GM18870 (cell line): ENCODE results near the gene PSMB7.

ENCODE experiments used
- ATAC-seq: cut with Tn5 transposase; IDR thresholded peaks from one replicate; pipeline ENCODE4 v1.9.1; 2021; ENCODE audit warnings: moderate library complexity; ENCODE audit not compliant: unreplicated experiment

The PSMB7 gene

DNA sequence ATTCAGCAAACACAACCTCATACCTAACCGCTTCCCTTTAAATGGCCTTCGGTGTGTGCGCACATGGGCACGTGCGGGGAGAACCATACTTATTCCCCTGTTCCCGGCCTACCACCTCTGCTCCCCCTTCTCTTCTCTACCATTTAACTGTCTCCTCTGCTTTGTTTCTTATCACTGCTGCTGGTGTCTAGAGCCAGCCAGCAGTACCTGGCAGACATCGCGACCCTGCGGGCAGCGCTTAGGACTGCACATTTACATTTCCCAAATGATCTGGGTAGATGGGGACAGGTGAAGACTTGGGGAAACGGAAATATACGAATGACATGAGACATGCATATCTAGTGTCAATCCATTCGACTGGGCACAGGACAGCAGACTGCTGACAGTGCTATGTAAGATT is 56.6 kb downstream of the PSMB7 start:
- ATAC-seq, result no peak

- ATAC-seq, result no peak
Observed at GRCh38 chr9:124357721-124358361, 57.4 kb downstream of the PSMB7 start.

GRCh38 chr9:124356745-124357390 is 58.4 kb downstream of the PSMB7 start:
- ATAC-seq, result no peak

GRCh38 chr9:124355941-124356744 is 59.1 kb downstream of the PSMB7 start:
- ATAC-seq, result no peak

- no peak for ATAC-seq
Observed at GRCh38 chr9:124355039-124355940, 60.0 kb downstream of the PSMB7 start.

GRCh38 chr9:124354346-124355038 is 60.8 kb downstream of the PSMB7 start:
- no peak for ATAC-seq

- no peak for ATAC-seq
Observed at GRCh38 chr9:124353811-124354274, 61.4 kb downstream of the PSMB7 start.

DNA sequence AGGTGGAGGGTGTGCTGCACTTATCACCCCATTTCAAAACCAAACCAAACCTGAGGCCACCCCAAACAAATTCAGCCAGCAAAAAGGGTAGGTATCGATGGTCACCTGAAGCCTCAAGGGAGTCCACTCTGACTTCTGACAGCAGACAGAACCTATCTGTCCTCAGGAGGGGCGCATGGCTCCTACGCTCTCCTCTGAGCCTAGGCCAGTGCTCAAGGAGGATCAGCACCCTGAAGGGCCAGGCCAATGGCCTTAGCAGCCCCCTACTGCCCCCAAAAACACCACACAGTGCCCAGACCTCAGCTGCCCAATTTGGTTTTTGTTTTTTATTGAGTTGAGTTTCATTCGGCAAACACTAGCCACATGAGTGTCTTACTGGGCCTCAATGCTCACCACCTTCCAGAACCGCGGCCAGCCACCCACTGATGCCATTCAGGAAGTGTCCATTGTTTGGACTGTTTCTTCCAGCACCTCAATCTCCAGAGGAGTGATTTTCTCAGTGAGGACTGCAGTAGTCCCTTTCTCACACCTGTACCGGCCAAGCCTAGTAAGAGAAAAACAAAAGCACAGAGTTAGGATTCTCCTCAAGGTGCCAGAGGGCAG is 62.0 kb downstream of the PSMB7 start:
- ATAC-seq, result no peak

- no peak for ATAC-seq
Observed at GRCh38 chr9:124352616-124353015, 62.6 kb downstream of the PSMB7 start.

GRCh38 chr9:124351672-124352468 is 63.4 kb downstream of the PSMB7 start:
- no peak for ATAC-seq

GRCh38 chr9:124350494-124351263 is 64.6 kb downstream of the PSMB7 start:
- ATAC-seq, result no peak

DNA sequence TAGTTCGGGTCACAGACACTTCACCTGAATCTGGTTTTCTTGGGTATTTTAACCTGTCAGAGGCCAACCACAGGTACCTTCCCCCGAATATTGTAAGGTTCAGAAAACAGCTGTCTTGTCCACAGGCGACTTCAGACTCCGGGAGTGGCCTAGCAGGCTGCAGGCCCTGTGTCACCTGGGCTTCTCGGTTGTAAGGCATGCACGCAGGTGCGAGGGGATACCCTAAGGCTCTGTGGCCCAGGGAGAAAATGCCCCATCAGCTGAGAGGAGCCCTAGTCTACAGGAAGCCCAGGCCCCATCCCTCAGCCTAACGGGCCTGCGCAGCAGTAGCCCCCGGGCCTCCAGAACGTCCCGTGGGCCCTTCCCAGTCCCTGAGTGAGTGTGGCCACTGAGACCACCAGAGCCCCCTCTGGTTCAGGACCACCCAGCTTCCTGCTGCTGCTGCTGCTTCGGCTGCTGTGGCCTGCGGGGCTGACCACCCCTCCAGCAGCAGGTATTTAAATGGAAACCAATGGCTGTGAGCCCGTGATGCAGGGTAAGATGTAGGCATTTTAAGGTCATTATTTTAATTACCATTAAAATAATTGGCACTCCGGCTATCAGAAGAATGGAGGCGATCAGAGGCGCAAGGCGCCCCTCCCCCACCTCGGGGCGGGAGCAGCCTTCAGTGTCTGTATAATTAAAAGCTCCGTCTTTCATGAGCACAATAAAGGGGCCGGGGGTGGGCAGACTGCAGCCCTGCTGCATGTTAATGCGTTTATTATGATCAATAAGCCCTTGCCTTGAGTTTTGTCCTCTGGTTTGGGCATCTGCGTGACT is 65.4 kb downstream of the PSMB7 start:
- ATAC-seq, result no peak

DNA sequence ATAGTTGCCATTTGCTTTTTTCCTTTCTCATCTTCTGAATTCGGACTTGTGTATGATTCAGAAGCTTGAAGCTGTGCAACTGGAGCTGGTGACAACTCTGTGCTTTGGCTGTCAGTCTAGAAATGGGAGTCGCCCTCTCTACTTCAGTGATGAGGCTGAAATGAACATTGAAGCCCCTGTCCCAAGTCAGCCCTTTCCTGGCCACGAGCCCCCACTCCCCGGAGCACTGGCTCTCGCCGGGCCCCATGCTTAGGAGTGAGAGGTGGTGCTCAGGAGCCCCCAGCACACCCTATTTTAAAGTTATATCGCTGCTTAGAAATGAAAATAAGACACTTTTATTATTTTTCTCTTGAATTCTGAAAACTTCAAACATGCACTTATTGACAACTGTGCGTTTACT is 66.0 kb downstream of the PSMB7 start:
- no peak for ATAC-seq

GRCh38 chr9:124348831-124349230 is 66.4 kb downstream of the PSMB7 start:
- no peak for ATAC-seq

DNA sequence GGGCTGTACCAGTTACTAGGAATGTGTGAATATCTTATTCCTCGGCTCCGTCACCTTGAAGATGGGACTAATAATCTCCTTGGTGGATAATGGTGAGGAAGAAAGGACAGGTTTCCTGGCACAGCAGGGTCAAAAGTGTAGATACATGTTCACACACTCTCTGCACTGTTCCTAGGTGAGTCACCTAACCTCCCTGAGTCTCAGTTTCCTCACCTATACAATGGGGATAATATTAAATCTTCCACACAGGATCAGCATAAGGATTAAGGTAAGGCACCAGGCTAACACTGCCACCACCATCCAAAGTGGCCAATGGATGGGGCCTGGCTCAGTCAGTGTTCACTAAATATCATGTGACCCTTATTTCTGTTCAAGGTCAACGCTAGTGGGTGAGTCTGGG is 66.9 kb downstream of the PSMB7 start:
- no peak for ATAC-seq

GRCh38 chr9:124347968-124348358 is 67.3 kb downstream of the PSMB7 start:
- ATAC-seq, result no peak

- no peak for ATAC-seq
Observed at GRCh38 chr9:124347206-124347967, 67.9 kb downstream of the PSMB7 start.
